Brain microvascular endothelial cell (primary cell): ENCODE data around the gene MARF1.
"Not testable (repeated sequence)": the region's sequence is repeated elsewhere in the genome, so short reads cannot be mapped to it uniquely, and the experiment has no call there.

ENCODE experiments used
- DNase-seq: peaks from one replicate; pipeline ENCODE4 v3.0.0-alpha.2; 2020
- H3K27ac ChIP-seq: fragments of 250-450 bp; sonication (Bioruptor Pico); 2 replicates; pipeline ENCODE4 v1.5.1; 2020; ENCODE audit warnings: mild to moderate bottlenecking, moderate library complexity
- H3K27me3 ChIP-seq: fragments of 250-450 bp; sonication (Bioruptor Pico); replicated peaks from 2 replicates; pipeline ENCODE4 v1.5.1; 2020; ENCODE audit warnings: mild to moderate bottlenecking
- H3K36me3 ChIP-seq: fragments of 250-450 bp; sonication (Bioruptor Pico); replicated peaks from 2 replicates; pipeline ENCODE4 v1.5.1; 2020; ENCODE audit warnings: mild to moderate bottlenecking
- H3K4me3 ChIP-seq: 2 replicates; pipeline ENCODE4 v1.5.1; 2011; ENCODE audit warnings: low read depth, mild to moderate bottlenecking, control low read depth, low read length, moderate library complexity
- CTCF ChIP-seq: IDR thresholded peaks from 2 replicates; pipeline ENCODE4 v1.5.1; 2011; ENCODE audit warnings: low read depth, mild to moderate bottlenecking, moderate library complexity, low read length, control low read depth, inconsistent platforms; ENCODE audit errors: missing control alignments
- in situ Hi-C: cut with HindIII; loops from 2 replicates; pipeline ENCODE4 v1.10.0; 2017; ENCODE audit warnings: low sequenced_read_pairs, low pct_ligation_motif_present

The MARF1 gene

GRCh38 chr16:15682105-15682570 is 39.2 kb upstream of the MARF1 start:
- Histone ChIP-seq H3K27ac (peak overlapping the region; percentile 64), H3K27me3 (no peaks in the 10 kb centered on the region), H3K4me3 (no peak overlapping the region), H3K36me3 (peaks cover 22% of the 10 kb centered on the region)
- in situ Hi-C loops: no loop called here
- peak; percentile 82 for TF ChIP-seq CTCF
- peak; percentile 85 for DNase-seq

- H3K4me3 ChIP-seq: no peak overlapping the region
- no peak for TF ChIP-seq CTCF
- H3K36me3 ChIP-seq: peaks cover 20% of the 10 kb centered on the region
- in situ Hi-C loops: no loop called here
- no peak overlapping the region for H3K27ac ChIP-seq
- no peak for DNase-seq
- H3K27me3 ChIP-seq: no peaks in the 10 kb centered on the region
Observed at GRCh38 chr16:15677447-15677846, 34.5 kb upstream of the MARF1 start.

GRCh38 chr16:15676506-15676905 is 33.6 kb upstream of the MARF1 start:
- in situ Hi-C loops: no loop called here
- H3K27ac ChIP-seq: no peak overlapping the region
- no peak for DNase-seq
- H3K4me3 ChIP-seq: no peak overlapping the region
- H3K36me3 ChIP-seq: peaks cover 20% of the 10 kb centered on the region
- H3K27me3 ChIP-seq: no peaks in the 10 kb centered on the region
- TF ChIP-seq CTCF: no peak

- DNase-seq: no peak
- in situ Hi-C loops: no loop called here
- H3K4me3 ChIP-seq: no peak overlapping the region
- no peak overlapping the region for H3K27ac ChIP-seq
- no peak for TF ChIP-seq CTCF
- no peaks in the 10 kb centered on the region for H3K27me3 ChIP-seq
- H3K36me3 ChIP-seq: peaks cover 26% of the 10 kb centered on the region
Observed at GRCh38 chr16:15674571-15674970, 31.6 kb upstream of the MARF1 start.

GRCh38 chr16:15672514-15673167 is 29.7 kb upstream of the MARF1 start:
- H3K27ac ChIP-seq: peak overlapping the region; percentile 85
- H3K36me3 ChIP-seq: peaks cover 25% of the 10 kb centered on the region
- TF ChIP-seq CTCF: no peak
- no peaks in the 10 kb centered on the region for H3K27me3 ChIP-seq
- in situ Hi-C loops: no loop called here
- peak; percentile 97 for DNase-seq
- H3K4me3 ChIP-seq: peak overlapping the region; percentile 10

GRCh38 chr16:15672127-15672513 is 29.2 kb upstream of the MARF1 start:
- Histone ChIP-seq H3K36me3 (peaks cover 27% of the 10 kb centered on the region), H3K27ac (peak overlapping the region; percentile 85)
- H3K4me3 ChIP-seq, DNase-seq, H3K27me3 ChIP-seq, in situ Hi-C loops: not testable (repeated sequence)
